Endodermal cell (in vitro differentiated cells): ENCODE measurements around the gene WSCD2. TPM values are rescaled to one million over a fixed set of nuclear protein-coding genes. Genes with fewer than 3 reads are reported as not detected.
A peak's percentile ranks its signal among the peaks of the same experiment; 100 is the strongest.

Source experiments
- DNase-seq: peaks from one replicate; pipeline ENCODE4 v3.0.0-alpha.2; 2017
- H3K27ac ChIP-seq: 2 replicates; pipeline ENCODE4 v1.5.1; 2013; ENCODE audit warnings: mild to moderate bottlenecking, low read depth, low read length, moderate library complexity
- H3K27me3 ChIP-seq: 2 replicates; pipeline ENCODE4 v1.6.1; 2013; ENCODE audit warnings: mild to moderate bottlenecking, low read length, moderate library complexity; ENCODE audit not compliant: insufficient read depth, control insufficient read depth, poor library complexity, severe bottlenecking
- H3K36me3 ChIP-seq: 2 replicates; pipeline ENCODE4 v1.7.0; 2013; ENCODE audit warnings: mild to moderate bottlenecking, low read length, moderate library complexity; ENCODE audit not compliant: control insufficient read depth, insufficient read depth
- H3K4me1 ChIP-seq: one replicate; pipeline ENCODE4 v1.7.0; 2013; ENCODE audit warnings: low read length; ENCODE audit not compliant: control insufficient read depth, insufficient read depth
- H3K4me3 ChIP-seq: 2 replicates; pipeline ENCODE4 v1.5.1; 2013; ENCODE audit warnings: mild to moderate bottlenecking, low read length, moderate library complexity
- H3K9ac ChIP-seq: 2 replicates; pipeline ENCODE4 v1.6.1; 2013; ENCODE audit warnings: mild to moderate bottlenecking, low read length, moderate library complexity; ENCODE audit not compliant: poor library complexity, severe bottlenecking; ENCODE audit errors: extremely low read depth
- H3K9me3 ChIP-seq: 2 replicates; pipeline ENCODE4 v1.6.1; 2013; ENCODE audit warnings: mild to moderate bottlenecking, low read length, moderate library complexity; ENCODE audit not compliant: control insufficient read depth
- H3K27ac Mint-ChIP-seq: 2 replicates; pipeline ENCODE4 v1.8.0; 2020; ENCODE audit warnings: mixed read lengths
- H3K27me3 Mint-ChIP-seq: 2 replicates; pipeline ENCODE4 v1.8.0; 2021; ENCODE audit warnings: mild to moderate bottlenecking, mixed read lengths; ENCODE audit not compliant: insufficient read depth
- H3K36me3 Mint-ChIP-seq: 2 replicates; pipeline ENCODE4 v1.8.0; 2020; ENCODE audit warnings: low read depth, mixed read lengths
- H3K4me1 Mint-ChIP-seq: 2 replicates; pipeline ENCODE4 v1.8.0; 2020; ENCODE audit warnings: mixed read lengths
- H3K4me3 Mint-ChIP-seq: 2 replicates; pipeline ENCODE4 v1.8.0; 2020; ENCODE audit warnings: mild to moderate bottlenecking, moderate library complexity, mixed read lengths
- H3K9me3 Mint-ChIP-seq: 2 replicates; pipeline ENCODE4 v1.8.0; 2020; ENCODE audit warnings: mild to moderate bottlenecking, mixed read lengths
- CTCF ChIP-seq: fragments of 200-600 bp; sonication (generic); conservative IDR thresholded peaks from 2 replicates; pipeline ENCODE4 v1.5.0; 2021; ENCODE audit warnings: antibody characterized with exemption, mild to moderate bottlenecking
- WGBS, 2 experiments: methylation state at CpG; one replicate each; pipeline versions ENCODE4 v1.1.5 to v1.1.7; 2013; ENCODE audit warnings: missing lambda C conversion rate in 2 of 2, mixed read lengths in 1 of 2; ENCODE audit not compliant: insufficient coverage in 1 of 2, insufficient read length in 1 of 2; 5-methylcytosine and 5-hydroxymethylcytosine counted together
- total RNA-seq, 2 donors: library from RNA; stranded (reverse); fragmentation: NEBNext Ultra II Directional in 1 of 2; extraction: Animal tissue kit (Norgen Biotek cat#: 25700) in 1 of 2; gene quantifications; 2 replicates in 1 of 2; 3 replicates in 1 of 2; pipeline ENCODE4 v1.2.1, GENCODE V29; 2021

Gene WSCD2
- total RNA-seq, 2 donors from 2014 or later = 0.80 to 1.3 TPM

- H3K27me3 Mint-ChIP-seq = peaks cover 7% of the 10 kb centered on the region
- peaks cover 16% of the 10 kb centered on the region for H3K9me3 Mint-ChIP-seq
- no peaks in the 10 kb centered on the region for H3K36me3 Mint-ChIP-seq
- no peak for DNase-seq
- H3K4me1 Mint-ChIP-seq = peaks cover 9% of the 10 kb centered on the region
- Histone ChIP-seq H3K4me1 (no peaks in the 10 kb centered on the region), H3K36me3 (no peaks in the 10 kb centered on the region), H3K9ac (no peak overlapping the region), H3K4me3 (no peak overlapping the region), H3K9me3 (peaks cover 23% of the 10 kb centered on the region), H3K27me3 (no peaks in the 10 kb centered on the region), H3K27ac (no peak overlapping the region)
- 90% methylated on average over 1 of the region's 1 CpG; no CpG with 5 or more reads in 1 of the 2 experiments for WGBS, 2 experiments
- H3K27ac Mint-ChIP-seq = no peak overlapping the region
- no peak overlapping the region for H3K4me3 Mint-ChIP-seq
- no peak for TF ChIP-seq CTCF
Observed at GRCh38 chr12:108265505-108265904, 136.4 kb downstream of the WSCD2 start.

- Histone ChIP-seq H3K36me3 (no peaks in the 10 kb centered on the region), H3K9me3 (peaks cover 17% of the 10 kb centered on the region), H3K4me1 (no peaks in the 10 kb centered on the region), H3K4me3 (no peak overlapping the region), H3K27me3 (no peaks in the 10 kb centered on the region), H3K9ac (no peak overlapping the region), H3K27ac (no peak overlapping the region)
- 89 to 100% methylated on average over 1 of the region's 1 CpG for WGBS, 2 experiments
- Mint-ChIP-seq H3K27ac (no peak overlapping the region), H3K4me1 (peaks cover 14% of the 10 kb centered on the region), H3K27me3 (peaks cover 7% of the 10 kb centered on the region), H3K9me3 (peaks cover 10% of the 10 kb centered on the region), H3K4me3 (no peak overlapping the region), H3K36me3 (no peaks in the 10 kb centered on the region)
- peak; percentile 27 for DNase-seq
- TF ChIP-seq CTCF = no peak
Observed at GRCh38 chr12:108266131-108266530, 137.0 kb downstream of the WSCD2 start.

- Mint-ChIP-seq H3K36me3 (no peaks in the 10 kb centered on the region), H3K4me1 (peaks cover 24% of the 10 kb centered on the region), H3K9me3 (peaks cover 2% of the 10 kb centered on the region), H3K4me3 (no peak overlapping the region), H3K27ac (no peak overlapping the region), H3K27me3 (peaks cover 4% of the 10 kb centered on the region)
- Histone ChIP-seq H3K9me3 (peaks cover 7% of the 10 kb centered on the region), H3K4me1 (no peaks in the 10 kb centered on the region), H3K36me3 (no peaks in the 10 kb centered on the region), H3K27ac (no peak overlapping the region), H3K4me3 (no peak overlapping the region), H3K27me3 (no peaks in the 10 kb centered on the region), H3K9ac (no peak overlapping the region)
- WGBS, 2 experiments = 84 to 85% methylated on average over 3 to 4 of the region's 4 CpGs
- no peak for TF ChIP-seq CTCF
- DNase-seq = no peak
Observed at GRCh38 chr12:108267450-108267849, 138.4 kb downstream of the WSCD2 start.
